ENCODE results near the gene IGF2BP2.
"Not testable (repeated sequence)": the region's sequence is repeated elsewhere in the genome, so short reads cannot be mapped to it uniquely, and the experiment has no call there.

Gene IGF2BP2

GRCh38 chr3:185779461-185779860, 45.4 kb downstream of the IGF2BP2 start:
- peak; percentile 85 for DNase-seq
- no peak overlapping the region for H4K8ac ChIP-seq (ENCODE audit: low read depth, low read length)
- peaks cover 19% of the 10 kb centered on the region for H3K79me1 ChIP-seq (ENCODE audit: low read length)

DNA sequence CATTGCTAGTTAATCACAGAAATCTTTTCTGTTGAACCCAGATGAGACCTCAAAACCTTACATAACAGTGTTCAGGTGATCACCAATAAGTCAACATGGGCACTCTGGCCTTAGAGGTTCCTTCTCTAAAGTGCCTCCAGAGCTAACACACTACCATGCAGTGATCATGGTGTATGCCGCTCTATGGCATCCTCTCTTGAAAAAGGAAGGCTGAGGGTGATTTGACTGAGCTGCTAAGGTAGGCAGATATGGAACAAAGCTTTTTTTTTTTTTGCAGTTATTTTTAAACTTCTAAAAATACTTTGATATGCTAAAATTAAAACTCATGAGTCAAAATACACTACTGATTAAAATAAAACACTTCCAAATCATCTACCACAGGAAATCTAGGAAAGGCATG, 46.0 kb downstream of the IGF2BP2 start:
- H3K27ac ChIP-seq (ENCODE audit: low read depth, low read length) = no peak overlapping the region
- H3K56ac ChIP-seq (ENCODE audit: low read length) = no peak overlapping the region
- H2AK5ac ChIP-seq (ENCODE audit: low read length) = no peak overlapping the region
- no peak for DNase-seq
- H2BK5ac ChIP-seq (ENCODE audit: low read length) = no peak overlapping the region
- H3K79me1 ChIP-seq (ENCODE audit: low read length) = peaks cover 17% of the 10 kb centered on the region
- peaks cover 29% of the 10 kb centered on the region for H3K4me1 ChIP-seq (ENCODE audit: control insufficient read depth, low read depth, low read length)
- no peak overlapping the region for H4K5ac ChIP-seq (ENCODE audit: low read length)
- H3K4ac ChIP-seq (ENCODE audit: low read depth, low read length) = no peak overlapping the region
- H3K36me3 ChIP-seq (ENCODE audit: control insufficient read depth, insufficient read depth, low read length) = no peaks in the 10 kb centered on the region
- no peak overlapping the region for H2BK15ac ChIP-seq (replicated peaks; ENCODE audit: low read depth)
- WGBS (ENCODE audit: extremely low coverage, insufficient coverage, low lambda C conversion rate) = no CpG with 5 or more reads among the region's 1 CpG
- peaks cover 84% of the 10 kb centered on the region for H3K79me2 ChIP-seq (ENCODE audit: control insufficient read depth, insufficient read depth, low read length)
- H4K8ac ChIP-seq (ENCODE audit: low read depth, low read length) = no peak overlapping the region
- no peak overlapping the region for H3K4me3 ChIP-seq (ENCODE audit: low read length)
- H3K23ac ChIP-seq (ENCODE audit: low read length) = peak overlapping the region; percentile 53
- no peak overlapping the region for H2BK120ac ChIP-seq (ENCODE audit: low read depth, low read length)
- H3K9ac ChIP-seq (ENCODE audit: low read length) = no peak overlapping the region
- no peaks in the 10 kb centered on the region for H3K27me3 ChIP-seq (ENCODE audit: insufficient read depth, low read length, poor library complexity)
- H3K18ac ChIP-seq (ENCODE audit: low read length) = peak overlapping the region; percentile 25
- no peak overlapping the region for H3K4me2 ChIP-seq (ENCODE audit: low read length)

More at GRCh38 chr3:185779461-185779860, 45.4 kb downstream of the IGF2BP2 start:
- Histone ChIP-seq H3K27me3 (ENCODE audit: insufficient read depth, low read length, poor library complexity) (no peaks in the 10 kb centered on the region), H3K56ac (ENCODE audit: low read length) (peak overlapping the region; percentile 17), H3K9ac (ENCODE audit: low read length) (no peak overlapping the region), H2BK5ac (ENCODE audit: low read length) (no peak overlapping the region), H3K4me1 (ENCODE audit: control insufficient read depth, low read depth, low read length) (peaks cover 28% of the 10 kb centered on the region), H3K27ac (ENCODE audit: low read depth, low read length) (peak overlapping the region; percentile 55), H3K79me2 (ENCODE audit: control insufficient read depth, insufficient read depth, low read length) (peaks cover 87% of the 10 kb centered on the region), H3K18ac (ENCODE audit: low read length) (no peak overlapping the region), H2BK15ac (replicated peaks; ENCODE audit: low read depth) (no peak overlapping the region), H2BK120ac (ENCODE audit: low read depth, low read length) (no peak overlapping the region), H3K36me3 (ENCODE audit: control insufficient read depth, insufficient read depth, low read length) (no peaks in the 10 kb centered on the region), H3K4me2 (ENCODE audit: low read length) (no peak overlapping the region), H4K5ac (ENCODE audit: low read length) (no peak overlapping the region), H3K4me3 (ENCODE audit: low read length) (no peak overlapping the region), H2AK5ac (ENCODE audit: low read length) (no peak overlapping the region), H3K4ac (ENCODE audit: low read depth, low read length) (no peak overlapping the region), H3K23ac (ENCODE audit: low read length) (no peak overlapping the region)
- WGBS (ENCODE audit: extremely low coverage, insufficient coverage, low lambda C conversion rate) = no CpG with 5 or more reads among the region's 2 CpGs

DNA sequence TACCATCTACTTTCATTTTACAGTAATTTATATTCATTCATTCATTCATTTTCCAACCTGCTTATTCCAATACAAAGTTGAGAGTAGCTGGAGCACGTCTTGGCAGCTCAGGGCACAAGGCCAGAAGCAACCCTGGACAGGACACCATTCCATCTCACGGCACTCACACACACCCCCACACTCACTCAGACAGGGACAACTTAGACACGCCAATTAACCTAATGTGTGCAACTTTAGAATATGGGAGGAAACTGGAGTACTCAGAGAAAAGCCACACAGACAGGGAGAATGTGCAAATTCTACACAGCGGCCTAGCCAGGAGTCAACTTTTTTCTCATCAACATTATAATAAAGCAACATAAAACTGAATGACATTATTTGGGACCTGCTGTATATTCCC, 46.7 kb downstream of the IGF2BP2 start:
- no CpG with 5 or more reads among the region's 4 CpGs for WGBS (ENCODE audit: extremely low coverage, insufficient coverage, low lambda C conversion rate)

GRCh38 chr3:185770109-185770508, 54.7 kb downstream of the IGF2BP2 start:
- Histone ChIP-seq H3K27me3 (ENCODE audit: insufficient read depth, low read length, poor library complexity) (no peaks in the 10 kb centered on the region), H4K8ac (ENCODE audit: low read depth, low read length) (no peak overlapping the region), H3K18ac (ENCODE audit: low read length) (no peak overlapping the region), H3K27ac (ENCODE audit: low read depth, low read length) (no peak overlapping the region), H3K4ac (ENCODE audit: low read depth, low read length) (no peak overlapping the region), H2BK120ac (ENCODE audit: low read depth, low read length) (no peak overlapping the region), H3K9ac (ENCODE audit: low read length) (no peak overlapping the region), H2BK15ac (replicated peaks; ENCODE audit: low read depth) (no peak overlapping the region), H2BK5ac (ENCODE audit: low read length) (no peak overlapping the region), H3K79me1 (ENCODE audit: low read length) (peaks cover 19% of the 10 kb centered on the region), H3K79me2 (ENCODE audit: control insufficient read depth, insufficient read depth, low read length) (peaks cover 58% of the 10 kb centered on the region), H3K36me3 (ENCODE audit: control insufficient read depth, insufficient read depth, low read length) (no peaks in the 10 kb centered on the region), H3K4me2 (ENCODE audit: low read length) (no peak overlapping the region), H3K4me1 (ENCODE audit: control insufficient read depth, low read depth, low read length) (peaks cover 6% of the 10 kb centered on the region), H3K4me3 (ENCODE audit: low read length) (no peak overlapping the region), H3K23ac (ENCODE audit: low read length) (no peak overlapping the region), H3K56ac (ENCODE audit: low read length) (no peak overlapping the region), H2AK5ac (ENCODE audit: low read length) (no peak overlapping the region), H4K5ac (ENCODE audit: low read length) (no peak overlapping the region)
- DNase-seq = no peak
- no CpG with 5 or more reads among the region's 8 CpGs for WGBS (ENCODE audit: extremely low coverage, insufficient coverage, low lambda C conversion rate)

More for the DNA sequence above, 46.7 kb downstream of the IGF2BP2 start:
- Histone ChIP-seq H3K4me1 (ENCODE audit: control insufficient read depth, low read depth, low read length) (peaks cover 27% of the 10 kb centered on the region), H3K27me3 (ENCODE audit: insufficient read depth, low read length, poor library complexity) (no peaks in the 10 kb centered on the region), H3K4me2 (ENCODE audit: low read length) (no peak overlapping the region), H3K27ac (ENCODE audit: low read depth, low read length) (no peak overlapping the region), H3K4me3 (ENCODE audit: low read length) (no peak overlapping the region), H2BK5ac (ENCODE audit: low read length) (no peak overlapping the region), H4K5ac (ENCODE audit: low read length) (no peak overlapping the region), H3K79me2 (ENCODE audit: control insufficient read depth, insufficient read depth, low read length) (peaks cover 78% of the 10 kb centered on the region), H3K4ac (ENCODE audit: low read depth, low read length) (no peak overlapping the region), H3K56ac (ENCODE audit: low read length) (peak overlapping the region; percentile 17), H3K18ac (ENCODE audit: low read length) (no peak overlapping the region), H3K79me1 (ENCODE audit: low read length) (peaks cover 17% of the 10 kb centered on the region), H4K8ac (ENCODE audit: low read depth, low read length) (no peak overlapping the region), H2BK15ac (replicated peaks; ENCODE audit: low read depth) (no peak overlapping the region), H3K36me3 (ENCODE audit: control insufficient read depth, insufficient read depth, low read length) (no peaks in the 10 kb centered on the region), H2AK5ac (ENCODE audit: low read length) (no peak overlapping the region), H2BK120ac (ENCODE audit: low read depth, low read length) (no peak overlapping the region), H3K9ac (ENCODE audit: low read length) (no peak overlapping the region), H3K23ac (ENCODE audit: low read length) (no peak overlapping the region)
- DNase-seq = no peak

GRCh38 chr3:185768578-185768982, 56.3 kb downstream of the IGF2BP2 start:
- H3K9ac ChIP-seq (ENCODE audit: low read length); H3K56ac ChIP-seq (ENCODE audit: low read length); H3K27me3 ChIP-seq (ENCODE audit: insufficient read depth, low read length, poor library complexity); H2BK15ac ChIP-seq (replicated peaks; ENCODE audit: low read depth); H4K5ac ChIP-seq (ENCODE audit: low read length); H3K4ac ChIP-seq (ENCODE audit: low read depth, low read length); H3K36me3 ChIP-seq (ENCODE audit: control insufficient read depth, insufficient read depth, low read length); H3K4me3 ChIP-seq (ENCODE audit: low read length); H2BK5ac ChIP-seq (ENCODE audit: low read length); H2AK5ac ChIP-seq (ENCODE audit: low read length); H3K27ac ChIP-seq (ENCODE audit: low read depth, low read length); H3K4me2 ChIP-seq (ENCODE audit: low read length); H3K23ac ChIP-seq (ENCODE audit: low read length); H3K18ac ChIP-seq (ENCODE audit: low read length); H2BK120ac ChIP-seq (ENCODE audit: low read depth, low read length); H3K4me1 ChIP-seq (ENCODE audit: control insufficient read depth, low read depth, low read length); H4K8ac ChIP-seq (ENCODE audit: low read depth, low read length): not testable (repeated sequence)
- peak; percentile 85 for DNase-seq
- H3K79me1 ChIP-seq (ENCODE audit: low read length) = peaks cover 21% of the 10 kb centered on the region
- no CpG with 5 or more reads among the region's 4 CpGs for WGBS (ENCODE audit: extremely low coverage, insufficient coverage, low lambda C conversion rate)
- H3K79me2 ChIP-seq (ENCODE audit: control insufficient read depth, insufficient read depth, low read length) = peaks cover 63% of the 10 kb centered on the region

DNA sequence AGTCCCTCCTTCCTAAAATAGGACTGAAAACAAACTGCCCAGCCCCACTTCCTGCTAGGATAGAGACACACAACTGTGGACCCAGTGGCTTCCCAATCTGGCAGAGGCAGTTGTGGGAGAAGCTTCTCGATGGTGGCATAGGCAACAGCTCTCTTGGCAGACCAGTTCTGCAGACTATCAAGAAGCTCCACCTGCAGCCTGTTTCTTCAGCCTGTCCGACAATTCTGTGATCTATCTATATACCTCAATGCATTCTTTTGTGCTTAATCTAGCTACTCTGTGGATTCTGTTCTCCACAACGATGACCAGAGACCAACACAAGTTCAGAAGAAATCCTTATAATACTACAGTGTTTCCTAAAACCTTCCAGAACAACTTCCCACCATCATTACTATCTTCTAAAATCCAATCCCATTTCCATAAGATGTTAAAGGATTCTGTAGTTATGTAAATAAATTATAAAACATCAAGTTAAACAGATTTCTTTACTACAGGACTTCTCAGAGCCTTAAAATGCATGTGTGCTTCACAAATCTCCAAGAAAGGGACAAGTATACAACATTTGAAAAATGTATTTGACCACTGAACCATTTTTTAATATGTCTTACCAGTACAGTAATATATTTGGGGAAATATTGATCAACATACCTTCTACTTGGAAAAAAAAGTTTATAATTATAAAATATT, 57.7 kb downstream of the IGF2BP2 start:
- Histone ChIP-seq H4K5ac (ENCODE audit: low read length) (no peak overlapping the region), H3K36me3 (ENCODE audit: control insufficient read depth, insufficient read depth, low read length) (no peaks in the 10 kb centered on the region), H3K4me1 (ENCODE audit: control insufficient read depth, low read depth, low read length) (peaks cover 2% of the 10 kb centered on the region), H4K8ac (ENCODE audit: low read depth, low read length) (no peak overlapping the region), H3K4ac (ENCODE audit: low read depth, low read length) (no peak overlapping the region), H3K79me1 (ENCODE audit: low read length) (peaks cover 19% of the 10 kb centered on the region), H3K27me3 (ENCODE audit: insufficient read depth, low read length, poor library complexity) (no peaks in the 10 kb centered on the region), H3K56ac (ENCODE audit: low read length) (no peak overlapping the region), H3K18ac (ENCODE audit: low read length) (no peak overlapping the region), H3K23ac (ENCODE audit: low read length) (no peak overlapping the region), H3K9ac (ENCODE audit: low read length) (no peak overlapping the region), H3K27ac (ENCODE audit: low read depth, low read length) (no peak overlapping the region), H3K79me2 (ENCODE audit: control insufficient read depth, insufficient read depth, low read length) (peaks cover 66% of the 10 kb centered on the region), H2BK120ac (ENCODE audit: low read depth, low read length) (no peak overlapping the region), H2AK5ac (ENCODE audit: low read length) (no peak overlapping the region), H2BK15ac (replicated peaks; ENCODE audit: low read depth) (no peak overlapping the region), H2BK5ac (ENCODE audit: low read length) (no peak overlapping the region), H3K4me3 (ENCODE audit: low read length) (no peak overlapping the region), H3K4me2 (ENCODE audit: low read length) (no peak overlapping the region)
- no peak for DNase-seq
- no CpG with 5 or more reads among the region's 3 CpGs for WGBS (ENCODE audit: extremely low coverage, insufficient coverage, low lambda C conversion rate)
